NCI-H526 treated with DMSO at 0.1 percent for 48 hours (cell line): ENCODE measurements around the gene CD1E.
"Not testable (repeated sequence)": the region's sequence is repeated elsewhere in the genome, so short reads cannot be mapped to it uniquely, and the experiment has no call there.

ENCODE experiments used
- DNase-seq: peaks from one replicate; lab custom pipeline; 2025; lab: John Stamatoyannopoulos, UW

The CD1E gene

DNA sequence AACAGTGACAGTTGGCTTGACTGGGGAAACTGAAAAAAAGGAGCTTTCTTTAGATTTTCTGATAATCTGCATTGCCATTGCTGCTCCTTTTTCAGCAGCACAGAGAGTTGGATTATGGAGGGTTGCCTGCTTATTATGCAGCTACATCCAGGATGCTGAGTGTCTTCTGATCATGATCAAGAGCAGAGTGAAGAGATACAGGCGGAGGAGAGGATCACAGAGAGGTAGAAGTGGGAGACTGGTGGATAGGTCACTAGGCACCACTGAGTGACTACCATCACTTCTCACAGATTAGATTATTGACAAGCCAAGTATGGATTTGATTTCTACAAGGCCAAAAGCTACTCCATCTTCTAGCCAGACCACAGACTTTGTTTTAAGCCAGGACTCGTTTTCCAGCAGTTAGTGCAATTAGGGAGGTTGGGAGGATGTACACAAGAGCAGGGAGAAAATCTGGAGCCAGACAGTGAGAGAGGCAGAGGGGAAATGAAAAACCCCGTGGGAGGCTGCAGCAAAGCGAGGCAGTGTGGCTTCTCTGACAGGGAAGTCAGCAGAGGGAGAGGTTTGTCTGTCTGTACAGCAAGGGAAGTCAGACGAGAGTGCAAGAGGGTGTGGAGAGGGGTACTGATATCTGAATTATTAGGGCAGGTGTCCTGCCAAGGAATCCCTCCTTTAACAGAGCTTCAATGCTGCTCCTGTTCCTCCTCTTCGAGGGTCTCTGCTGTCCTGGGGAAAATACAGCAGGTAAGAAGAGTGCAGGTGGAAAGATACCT lies at the start of gene CD1E:
Gene CD1E, plus strand, starts transcription at position 592 of the 773 bp plus-strand sequence. Its CDS starts 95 bp downstream, at position 687.
- no peak for DNase-seq

DNA sequence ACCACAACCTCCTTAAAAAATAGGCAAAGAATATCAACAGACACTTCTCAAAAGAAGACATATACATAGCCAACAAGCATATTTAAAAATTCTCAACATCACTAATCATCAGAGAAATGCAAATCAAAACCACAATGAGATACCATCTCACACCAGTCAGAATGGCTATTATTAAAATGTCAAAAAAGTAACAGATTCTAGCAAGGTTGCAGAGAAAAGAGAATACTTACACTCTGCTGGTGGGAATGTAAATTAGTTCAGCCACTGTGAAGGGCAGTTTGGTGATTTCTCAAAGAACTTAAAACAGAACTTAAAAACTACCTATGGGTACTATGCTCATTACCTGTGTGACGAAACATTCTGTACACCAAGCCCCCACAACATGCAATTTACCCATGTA lies 43.1 kb upstream of the CD1E start:
- DNase-seq = no peak

DNA sequence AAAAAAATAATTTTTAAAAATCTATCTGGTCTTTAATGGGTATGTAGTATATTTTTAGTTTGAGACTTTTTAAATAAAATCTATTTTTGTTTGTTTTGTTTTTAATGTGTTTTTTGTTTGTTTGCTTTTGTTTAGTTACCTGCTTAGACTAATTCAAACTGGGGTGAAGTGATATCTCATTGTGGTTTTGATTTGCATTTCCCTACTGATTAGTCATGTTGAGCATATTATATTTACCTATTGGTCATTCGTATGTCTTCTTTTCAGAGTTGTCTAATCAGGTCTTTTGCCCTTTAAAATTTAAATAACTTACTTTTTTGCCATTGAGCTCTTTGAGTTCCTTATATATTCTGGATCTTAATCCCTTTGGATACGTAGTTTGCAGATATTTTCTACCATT lies 42.6 kb upstream of the CD1E start:
- DNase-seq = no peak

DNA sequence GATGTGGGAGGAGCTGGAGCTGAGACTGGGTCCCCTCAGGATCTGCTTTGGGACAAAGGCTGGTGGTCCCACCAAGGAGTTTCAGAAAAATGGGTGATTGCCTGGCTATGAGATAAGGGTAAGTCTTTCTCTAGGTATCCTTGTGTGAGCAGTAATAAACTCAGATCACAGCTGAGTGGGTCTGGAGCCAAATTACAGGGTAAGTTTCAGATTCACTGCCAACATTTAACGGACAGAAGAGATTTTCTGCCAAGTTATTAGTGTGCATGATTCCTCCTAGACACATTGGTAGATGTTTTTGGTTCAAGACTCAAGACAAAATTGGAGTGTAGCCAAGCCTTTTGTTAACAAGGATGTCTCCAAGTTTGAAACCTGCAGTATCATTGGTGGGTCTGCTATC lies 29.8 kb upstream of the CD1E start:
- DNase-seq = no peak

DNA sequence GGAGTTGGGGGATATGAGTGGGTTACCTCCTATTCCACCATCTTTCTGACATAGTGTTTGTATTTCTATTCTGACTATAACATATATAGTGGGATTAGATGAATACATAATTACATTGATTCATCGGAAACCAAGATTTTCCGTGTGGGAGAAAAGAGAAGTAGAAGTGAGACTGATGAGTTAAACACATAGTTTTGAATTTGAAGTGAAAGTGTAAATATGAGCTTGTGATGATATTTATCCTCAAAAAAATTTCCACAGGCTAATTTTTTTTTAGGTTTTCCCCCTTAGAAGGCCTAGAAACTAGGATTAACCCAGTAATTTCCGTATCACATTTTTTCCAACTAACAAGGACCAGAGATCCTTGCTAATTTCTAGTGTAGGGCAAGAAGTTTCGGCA lies 29.3 kb upstream of the CD1E start:
- no peak for DNase-seq

DNA sequence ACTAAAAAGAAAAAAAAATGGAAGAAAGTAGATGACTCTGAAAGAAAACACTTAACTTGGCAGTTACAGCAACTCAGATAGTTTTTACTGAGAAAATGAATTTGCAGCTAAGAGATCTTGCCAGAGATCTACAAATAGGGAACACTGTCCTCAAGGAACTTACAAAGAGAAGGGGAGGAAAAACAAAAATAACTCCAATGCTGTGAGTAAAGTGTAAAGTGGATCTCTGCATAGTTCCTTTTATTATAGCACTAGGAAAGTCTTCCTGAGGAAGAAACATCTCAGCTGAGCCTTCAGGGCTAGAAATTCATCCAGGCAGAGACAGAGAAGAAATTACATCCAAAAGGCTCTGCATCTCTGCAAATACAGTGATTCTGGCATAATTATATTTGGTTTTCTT lies 26.2 kb upstream of the CD1E start:
- no peak for DNase-seq

DNA sequence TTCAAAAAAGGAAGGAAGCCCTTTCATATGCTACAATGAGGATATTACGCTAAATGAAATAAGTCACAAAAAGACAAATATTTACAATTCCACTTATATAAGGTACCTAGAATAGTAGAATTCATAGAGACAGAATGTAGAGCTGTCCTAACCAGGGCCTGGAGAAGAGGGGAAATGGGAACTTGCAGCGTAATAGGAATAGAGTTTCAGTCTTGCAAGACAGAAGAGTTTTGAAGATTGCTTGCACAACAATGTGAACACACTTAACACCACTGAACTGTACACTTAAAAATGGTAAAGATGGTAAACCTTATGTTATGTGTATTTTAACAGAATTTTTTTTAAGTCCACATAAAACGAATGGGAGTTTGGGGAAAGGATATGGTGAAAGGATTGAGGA lies 25.3 kb upstream of the CD1E start:
- no peak for DNase-seq

DNA sequence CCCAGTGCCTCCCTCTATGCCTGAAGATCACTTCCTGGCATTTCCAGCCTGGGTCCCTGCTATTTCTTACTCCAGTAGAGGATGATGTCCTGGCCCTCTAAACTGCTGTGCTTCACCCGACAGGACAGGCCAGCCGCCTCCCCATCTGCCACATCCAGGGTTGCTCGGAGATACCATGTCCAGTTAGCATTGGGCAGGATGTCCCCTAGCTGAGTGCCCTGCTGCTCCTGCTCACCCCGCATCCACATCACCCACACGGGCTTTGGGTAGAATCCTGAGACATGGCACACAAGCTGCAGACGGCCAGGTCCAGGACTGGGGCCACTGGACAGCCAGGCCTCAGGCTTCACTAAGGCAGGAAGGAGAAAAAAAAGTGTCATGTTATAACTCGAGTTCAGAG lies 24.4 kb upstream of the CD1E start:
- DNase-seq = no peak

DNA sequence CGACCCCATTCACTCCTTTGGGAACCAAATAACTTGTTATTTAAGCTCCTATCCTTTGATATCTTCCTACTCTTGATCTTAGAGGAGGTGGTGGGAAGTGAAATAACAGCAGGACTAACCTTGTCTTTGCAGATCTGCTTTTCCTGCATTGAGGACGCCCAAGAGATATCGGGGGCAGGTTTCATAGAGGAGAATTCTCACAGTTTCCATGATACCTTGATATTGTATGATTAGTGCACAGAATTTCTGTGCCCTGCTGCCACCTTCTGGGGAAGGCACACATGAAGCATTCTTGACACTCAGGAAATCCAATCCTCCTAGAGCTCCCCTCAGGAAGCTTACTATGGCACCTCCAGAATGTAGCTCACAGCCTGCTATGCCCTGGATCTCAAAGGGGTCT lies 24.0 kb upstream of the CD1E start:
- DNase-seq = no peak

DNA sequence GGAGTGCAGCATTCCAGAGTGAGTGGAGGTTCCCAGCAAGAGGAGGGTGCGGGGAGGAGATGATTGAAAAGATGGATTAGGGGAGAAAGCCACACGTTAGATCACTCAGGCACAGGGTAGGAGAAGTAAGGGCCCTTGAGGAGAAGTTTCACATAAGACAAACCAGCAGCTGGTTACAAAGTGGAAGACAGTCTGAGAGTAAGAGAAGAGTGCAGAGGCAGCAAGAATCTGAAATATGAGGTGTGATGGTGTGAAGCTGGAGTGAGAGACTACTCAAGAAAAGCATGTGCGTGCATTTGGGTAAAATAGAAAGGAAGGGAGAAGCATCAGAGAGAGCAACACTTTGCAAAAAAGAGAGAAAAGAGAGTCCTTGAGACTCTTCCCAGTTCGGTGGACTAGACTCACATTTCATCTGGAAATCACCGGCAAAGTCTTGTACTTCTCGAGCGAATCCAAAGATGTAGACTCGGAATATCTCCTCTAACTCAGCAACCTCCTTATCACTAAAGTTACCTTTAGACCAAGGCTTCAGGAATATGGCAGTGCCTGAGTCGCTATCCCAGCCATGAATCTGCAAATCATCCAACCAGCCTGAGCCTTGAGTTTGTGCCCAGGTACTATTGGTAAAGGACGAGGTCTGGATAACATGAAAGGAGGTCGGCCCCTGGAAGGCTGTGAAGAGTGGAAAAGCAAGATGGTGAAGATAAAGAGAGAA lies 23.1 kb upstream of the CD1E start:
- no peak for DNase-seq

DNA sequence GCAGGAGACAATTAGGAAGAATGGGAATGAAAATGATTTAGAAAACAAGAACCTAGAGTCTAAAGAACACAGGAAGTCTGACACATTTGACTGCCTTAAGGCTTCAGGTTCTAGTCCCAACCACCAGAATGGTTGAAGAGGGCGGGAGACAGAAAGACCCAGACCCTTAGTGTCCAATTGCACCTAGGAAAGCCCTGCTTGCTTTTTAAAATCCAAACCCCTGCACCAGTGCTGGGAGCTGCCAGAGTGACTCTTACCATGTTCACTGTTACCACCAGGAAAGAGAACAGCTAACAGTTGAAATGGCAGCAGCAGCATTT lies 22.6 kb upstream of the CD1E start:
- DNase-seq = no peak

DNA sequence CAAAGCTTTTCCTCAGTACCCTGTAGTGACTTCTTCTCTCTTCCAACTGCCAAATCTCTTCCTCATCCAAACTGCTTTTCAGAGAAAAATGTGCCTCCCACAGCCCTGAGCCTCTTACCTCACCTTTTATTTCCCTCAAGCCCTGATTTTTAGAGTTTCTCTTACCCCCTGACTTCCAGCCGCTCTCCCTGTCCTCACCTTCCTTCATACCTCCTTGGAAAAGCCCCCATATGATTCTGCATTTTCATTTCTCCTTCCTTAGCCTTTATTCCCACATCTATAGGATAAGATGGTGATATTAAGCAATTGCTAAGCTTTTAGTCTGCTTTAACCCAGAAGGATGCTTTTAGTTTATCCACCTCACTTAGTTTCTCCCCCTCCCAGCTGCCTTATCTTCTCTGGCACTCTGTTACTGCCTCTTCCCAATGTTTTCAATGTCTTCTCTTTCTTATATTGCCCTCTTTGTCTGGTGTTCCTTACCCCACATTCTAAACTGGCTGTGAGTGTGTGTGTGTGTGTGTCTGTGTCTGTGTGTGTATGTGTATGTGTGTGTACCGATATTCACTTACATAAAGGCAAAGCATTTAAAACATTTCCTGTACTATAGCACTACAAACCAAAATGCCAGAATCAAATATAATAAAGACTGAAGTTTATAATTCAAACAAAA lies 22.1 kb upstream of the CD1E start, which contains the start of gene CD1B:
Gene CD1B, minus strand, starts transcription at position 51 of the 670 bp plus-strand sequence. CDS start 108 bp downstream, outside the sequence.
- no peak for DNase-seq

DNA sequence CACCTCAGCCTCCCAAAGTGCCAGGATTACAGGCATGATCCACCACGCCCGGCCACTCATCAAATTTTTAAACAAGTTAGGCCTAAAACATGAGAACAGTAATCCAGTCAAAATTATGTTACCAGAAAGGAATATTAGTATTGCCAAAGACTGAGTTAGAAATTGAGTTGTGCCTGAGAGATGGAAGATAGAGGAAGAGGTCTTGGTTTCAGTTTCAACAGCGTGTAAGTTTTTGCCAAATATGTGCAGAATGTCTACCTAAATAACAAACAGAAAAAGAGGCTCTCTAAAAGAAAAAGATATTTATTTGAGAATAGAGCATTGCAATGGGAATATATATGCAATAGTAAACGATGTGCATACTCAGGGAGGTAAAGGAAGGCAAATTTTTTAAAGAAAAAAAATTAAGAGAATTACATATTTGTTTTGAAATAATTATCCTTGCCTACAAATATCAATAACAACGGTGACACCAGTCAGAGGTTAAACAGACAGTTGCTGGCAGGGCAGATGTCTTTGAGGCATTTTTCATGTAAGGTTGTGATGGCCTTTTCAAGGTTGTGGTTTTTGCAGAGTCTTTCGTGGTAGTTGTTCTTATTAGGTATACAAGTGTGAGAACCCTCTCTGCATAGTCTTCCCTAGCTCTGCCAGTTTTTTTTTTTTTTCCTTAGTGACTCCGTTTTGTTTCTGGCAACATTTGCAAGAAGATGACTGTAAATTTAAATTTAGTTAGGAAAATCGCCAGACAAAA lies 20.1 kb upstream of the CD1E start:
- DNase-seq = no peak

DNA sequence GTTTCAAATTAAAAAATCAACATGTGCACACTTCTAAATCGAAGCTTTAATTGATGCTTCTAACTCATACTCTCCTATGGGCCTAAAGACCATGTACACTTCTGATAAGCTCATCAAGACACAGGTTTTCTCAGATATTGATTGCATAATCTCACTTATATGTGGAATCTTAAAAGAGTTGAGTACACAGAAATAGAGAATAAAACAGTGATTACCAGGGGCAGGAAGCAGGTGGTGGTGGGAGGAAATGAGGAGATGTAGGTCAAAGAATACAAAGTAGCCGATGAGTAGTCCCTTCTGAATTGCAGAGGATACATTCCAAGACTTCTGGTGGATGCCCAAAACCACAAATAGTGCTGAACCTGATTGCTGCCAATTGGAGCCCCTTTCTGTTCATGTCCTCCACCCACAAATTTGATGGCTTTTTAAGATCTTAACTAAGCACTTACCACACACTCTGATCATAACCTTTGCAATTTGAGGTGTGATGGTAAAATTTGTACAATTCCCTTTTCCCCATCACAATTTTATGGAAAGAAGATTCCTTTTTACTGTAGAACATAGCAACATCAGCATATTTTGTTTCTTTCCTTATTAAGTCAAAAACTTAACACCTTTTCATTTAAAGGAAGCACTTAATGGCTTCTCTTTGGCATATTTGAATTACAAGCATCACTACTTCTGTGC lies 19.0 kb upstream of the CD1E start:
- DNase-seq = no peak

DNA sequence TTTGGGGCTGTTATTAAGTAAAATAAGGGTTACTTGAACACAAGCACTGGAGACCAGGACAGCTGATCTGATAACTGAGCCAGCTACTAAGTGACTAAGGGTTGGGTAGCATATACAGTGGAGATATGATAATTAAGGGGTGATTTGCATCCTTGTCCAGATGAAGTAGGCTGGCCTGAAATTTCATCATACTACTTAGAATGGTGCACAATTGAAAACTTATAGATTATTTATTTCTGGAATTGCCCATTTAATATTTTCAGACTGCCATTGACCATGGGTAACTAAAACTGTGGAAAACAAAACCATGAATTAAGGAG lies 18.5 kb upstream of the CD1E start:
- no peak for DNase-seq

DNA sequence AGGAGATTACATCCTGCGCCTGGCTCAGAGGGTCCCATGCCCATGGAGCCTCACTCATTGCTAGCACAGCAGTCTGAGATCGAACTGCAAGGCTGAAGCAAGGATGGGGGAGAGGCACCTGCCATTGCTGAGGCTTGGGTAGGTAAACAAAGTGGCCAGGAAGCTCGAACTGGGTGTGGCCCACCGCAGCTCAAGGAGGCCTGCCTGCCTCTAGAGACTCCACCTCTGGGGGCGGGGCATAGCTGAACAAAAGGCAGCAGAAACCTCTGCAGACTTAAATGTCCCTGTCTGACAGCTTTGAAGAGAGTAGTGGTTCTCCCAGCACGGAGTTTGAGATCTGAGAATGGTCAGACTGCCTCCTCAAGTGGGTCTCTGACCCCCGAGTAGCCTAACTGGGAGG lies 17.3 kb upstream of the CD1E start:
- not testable (repeated sequence) for DNase-seq

DNA sequence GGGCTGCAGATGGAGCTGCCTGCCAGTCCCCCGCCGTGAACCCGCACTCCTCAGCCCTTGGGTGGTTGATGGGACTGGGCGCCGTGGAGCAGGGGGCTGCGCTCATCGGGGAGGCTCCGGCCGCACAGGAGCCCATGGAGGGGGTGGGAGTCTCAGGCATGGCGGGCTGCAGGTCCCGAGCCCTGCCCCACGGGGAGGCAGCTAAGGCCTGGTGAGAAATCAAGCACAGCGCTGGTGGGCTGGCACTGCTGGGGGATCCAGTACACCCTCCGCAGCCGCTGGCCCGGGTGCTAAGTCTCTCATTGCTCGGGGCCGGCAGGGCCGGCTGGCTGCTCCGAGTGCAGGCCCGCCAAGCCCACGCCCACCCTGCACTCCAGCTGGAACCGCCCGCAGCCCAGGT lies 4.7 kb upstream of the CD1E start:
- not testable (repeated sequence) for DNase-seq

DNA sequence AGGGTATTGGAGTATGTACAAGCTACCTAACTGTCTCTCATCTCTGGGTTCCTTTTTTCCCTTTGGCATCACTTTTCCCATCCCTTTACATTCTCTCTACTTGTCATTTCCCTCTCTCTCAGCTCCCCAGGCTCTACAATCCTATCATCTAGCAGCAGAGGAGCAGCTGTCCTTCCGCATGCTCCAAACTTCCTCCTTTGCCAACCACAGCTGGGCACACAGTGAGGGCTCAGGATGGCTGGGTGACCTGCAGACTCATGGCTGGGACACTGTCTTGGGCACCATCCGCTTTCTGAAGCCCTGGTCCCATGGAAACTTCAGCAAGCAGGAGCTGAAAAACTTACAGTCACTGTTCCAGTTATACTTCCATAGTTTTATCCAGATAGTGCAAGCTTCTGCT lies 561 bp downstream of the CD1E start:
- DNase-seq = no peak

DNA sequence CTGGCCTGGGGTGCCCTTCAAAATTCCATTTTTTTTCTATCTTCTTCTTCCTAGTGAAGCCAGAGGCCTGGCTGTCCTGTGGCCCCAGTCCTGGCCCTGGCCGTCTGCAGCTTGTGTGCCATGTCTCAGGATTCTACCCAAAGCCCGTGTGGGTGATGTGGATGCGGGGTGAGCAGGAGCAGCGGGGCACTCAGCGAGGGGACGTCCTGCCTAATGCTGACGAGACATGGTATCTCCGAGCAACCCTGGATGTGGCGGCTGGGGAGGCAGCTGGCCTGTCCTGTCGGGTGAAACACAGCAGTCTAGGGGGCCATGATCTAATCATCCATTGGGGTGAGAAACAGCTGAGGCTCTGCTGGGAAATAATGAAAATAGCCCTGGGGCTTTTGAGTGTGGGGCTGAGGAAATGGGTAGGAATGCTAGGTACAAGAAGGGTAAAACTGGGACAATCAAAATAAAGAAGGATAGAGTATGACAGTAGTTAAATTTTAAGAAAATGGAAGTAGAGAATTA lies 2.1 kb downstream of the CD1E start:
- no peak for DNase-seq

DNA sequence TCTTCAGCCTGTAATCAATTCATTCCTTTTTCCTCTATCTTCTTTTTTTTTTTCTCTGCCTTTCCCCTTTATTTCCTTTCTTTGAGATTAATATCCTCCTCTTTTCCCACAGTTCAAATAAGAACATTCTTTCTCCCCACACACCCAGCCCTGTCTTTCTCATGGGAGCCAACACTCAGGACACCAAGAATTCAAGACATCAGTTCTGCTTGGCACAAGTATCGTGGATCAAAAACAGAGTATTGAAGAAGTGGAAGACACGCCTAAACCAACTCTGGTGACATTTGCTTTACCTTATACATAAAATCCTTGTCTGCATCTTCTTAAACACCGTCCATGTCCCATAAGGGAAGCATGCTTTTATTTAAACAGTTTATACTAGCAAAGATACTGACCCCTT lies 2.9 kb downstream of the CD1E start:
- no peak for DNase-seq

DNA sequence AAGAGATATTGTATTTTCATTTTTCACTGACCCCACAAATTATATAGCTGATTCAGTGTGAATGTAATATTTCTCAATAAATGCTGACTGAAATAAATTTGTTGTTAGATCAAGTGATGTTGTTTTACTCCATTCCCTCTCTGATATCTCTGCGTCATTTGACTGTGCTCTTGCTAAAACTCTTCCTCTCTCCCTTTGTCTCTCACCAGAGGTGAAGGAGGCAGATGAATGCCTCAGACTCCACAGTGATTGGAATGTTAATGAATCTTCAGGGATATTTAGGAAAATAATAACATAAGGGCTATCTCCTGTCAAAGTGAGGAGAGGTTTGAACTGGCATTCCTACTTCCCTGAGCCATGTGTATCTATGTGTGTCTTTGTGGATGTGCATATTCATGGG lies 3.7 kb downstream of the CD1E start:
- no peak for DNase-seq

DNA sequence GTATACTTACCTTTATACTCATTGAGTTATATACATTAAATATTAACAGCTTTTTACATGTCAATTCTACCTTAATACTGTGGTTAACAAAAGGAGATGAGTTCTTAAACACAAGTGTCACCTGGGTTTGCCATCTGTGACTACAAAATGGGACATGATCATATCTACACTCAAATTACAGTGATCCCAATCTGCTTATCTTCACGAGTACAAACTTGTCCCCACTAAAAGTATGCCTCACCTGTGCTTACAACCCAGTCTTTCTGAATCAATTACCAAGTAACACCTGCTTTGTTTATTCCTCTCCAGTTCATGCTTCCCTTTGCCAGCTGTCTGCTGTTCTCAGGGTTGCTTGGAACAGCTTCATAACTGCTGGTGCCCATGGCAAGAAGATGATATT lies 8.8 kb downstream of the CD1E start:
- no peak for DNase-seq
